GM21447 (cell line): ENCODE results near the gene GUCY1A2.

Experiments used
- ATAC-seq: cut with Tn5 transposase; IDR thresholded peaks from one replicate; pipeline ENCODE4 v1.9.1; 2021; ENCODE audit not compliant: unreplicated experiment

The GUCY1A2 gene

DNA sequence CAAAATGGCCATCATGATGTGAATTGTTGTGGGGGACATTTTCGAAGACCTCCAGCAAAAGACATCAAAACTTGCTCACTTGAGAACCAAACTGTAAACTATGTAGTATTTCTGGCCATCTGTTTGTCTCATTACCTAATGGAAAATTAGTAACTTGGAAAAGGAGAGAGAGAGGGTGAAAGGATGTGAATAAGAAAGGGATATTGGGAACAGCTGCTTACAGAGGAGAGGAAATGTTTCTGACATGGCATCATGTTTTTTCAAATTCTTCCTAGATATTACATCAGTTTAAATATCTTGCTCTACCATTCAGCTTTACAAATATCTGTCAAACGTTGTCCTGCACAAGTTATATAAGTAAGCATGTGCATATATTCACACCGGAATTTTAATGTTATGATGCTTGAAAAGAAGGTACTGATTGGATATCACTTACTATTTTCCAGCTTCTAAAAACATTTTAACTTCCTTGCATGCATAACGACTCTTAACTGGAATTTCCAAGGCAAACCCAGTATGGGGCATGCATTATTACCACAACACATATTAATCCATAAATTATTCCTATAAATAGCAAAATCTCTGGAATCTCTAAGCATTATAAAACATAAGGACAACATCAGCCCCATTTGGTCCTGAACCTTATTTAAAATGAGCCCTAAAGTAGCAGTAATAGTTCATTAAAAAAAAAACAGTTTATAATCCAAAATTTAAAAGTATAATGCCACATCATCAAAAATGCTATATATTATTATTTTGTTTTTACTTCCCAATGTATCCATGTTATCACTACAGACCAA, 20.0 kb downstream of the GUCY1A2 start:
- ATAC-seq = no peak

- ATAC-seq = no peak
Observed at GRCh38 chr11:106997227-106997626, 21.0 kb downstream of the GUCY1A2 start.

DNA sequence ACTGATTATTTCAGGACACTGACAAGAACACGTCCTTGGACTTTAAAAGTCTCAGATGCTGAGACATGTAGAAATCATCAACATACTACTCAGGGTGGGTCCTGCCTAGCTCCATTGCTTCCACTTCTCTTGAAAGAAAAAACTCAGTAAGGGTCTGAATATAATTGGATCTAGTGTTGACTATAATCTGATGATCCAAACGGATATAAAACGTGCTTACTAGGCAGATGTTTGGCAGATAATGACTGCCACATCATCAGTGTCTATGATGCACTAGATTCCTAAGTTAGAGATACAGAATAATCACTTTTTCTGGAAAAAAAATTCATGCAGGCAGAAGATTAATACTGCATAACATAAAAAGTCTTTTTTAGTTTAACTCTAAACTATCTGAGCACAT, 21.6 kb downstream of the GUCY1A2 start:
- ATAC-seq = no peak

GRCh38 chr11:106990331-106990730, 27.9 kb downstream of the GUCY1A2 start:
- ATAC-seq = no peak

- ATAC-seq = no peak
Observed at GRCh38 chr11:106989078-106989455, 29.2 kb downstream of the GUCY1A2 start.

DNA sequence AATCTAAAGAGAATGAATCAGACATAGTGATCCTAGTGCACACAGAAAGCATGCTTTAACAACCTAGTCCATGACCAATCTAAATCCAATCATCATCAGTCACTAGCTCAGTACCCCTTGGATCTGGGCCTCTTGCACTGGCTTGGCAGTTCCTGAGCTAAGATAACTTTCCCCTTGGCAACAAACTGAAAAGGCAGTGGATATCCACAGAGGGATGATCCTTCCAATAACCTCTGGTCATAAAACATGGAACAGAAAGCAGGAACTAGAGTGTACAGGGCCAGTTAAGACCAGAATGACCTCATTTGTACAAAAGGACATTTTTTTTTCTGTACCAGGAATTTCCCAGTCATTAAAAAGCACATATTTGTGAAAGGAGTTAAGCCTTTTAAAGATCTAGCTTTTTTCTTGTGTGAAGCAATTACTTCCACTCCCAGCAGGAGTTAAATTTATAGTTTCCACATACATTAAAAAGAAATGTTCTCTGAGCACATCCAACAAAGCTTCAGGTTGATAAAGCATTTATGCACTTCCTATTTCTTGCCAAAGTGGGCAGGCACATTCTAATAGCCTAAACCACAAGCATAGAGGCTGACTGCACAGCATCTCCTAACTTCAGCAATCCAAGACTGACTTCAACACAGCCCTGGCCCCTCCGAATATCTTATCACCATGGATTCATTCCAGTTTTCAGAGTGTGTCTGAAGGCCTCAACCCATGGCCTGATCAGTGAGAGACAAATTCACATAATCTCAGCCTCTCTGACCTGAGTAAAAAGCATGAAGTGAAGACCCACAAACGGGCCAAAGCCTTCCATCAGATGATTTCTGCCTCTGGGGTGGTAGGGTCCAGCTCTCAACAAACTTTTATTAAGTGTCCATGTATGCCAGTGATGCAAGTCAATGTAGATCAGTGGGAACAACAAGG, 29.9 kb downstream of the GUCY1A2 start:
- no peak for ATAC-seq

DNA sequence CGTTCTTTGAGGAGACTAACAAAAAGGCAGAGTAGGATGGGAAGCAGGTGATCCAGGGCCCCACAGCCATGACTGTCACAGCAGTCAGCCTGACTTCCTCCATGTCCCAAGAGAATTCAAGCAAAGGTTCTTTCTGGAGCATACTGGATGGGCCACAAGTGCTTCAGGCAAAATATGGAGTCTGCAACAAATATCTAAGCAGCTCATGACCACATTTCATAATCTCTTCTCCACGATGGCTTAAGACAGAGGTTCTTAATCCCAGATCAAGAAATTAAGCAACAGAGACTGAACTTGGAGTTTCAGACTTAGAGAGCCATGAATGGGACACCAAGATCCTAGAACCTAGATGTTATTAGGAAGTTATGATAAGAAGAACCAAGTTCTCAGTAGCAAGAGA, 31.6 kb downstream of the GUCY1A2 start:
- ATAC-seq = no peak

GRCh38 chr11:106986261-106986660, 32.0 kb downstream of the GUCY1A2 start:
- ATAC-seq = no peak

DNA sequence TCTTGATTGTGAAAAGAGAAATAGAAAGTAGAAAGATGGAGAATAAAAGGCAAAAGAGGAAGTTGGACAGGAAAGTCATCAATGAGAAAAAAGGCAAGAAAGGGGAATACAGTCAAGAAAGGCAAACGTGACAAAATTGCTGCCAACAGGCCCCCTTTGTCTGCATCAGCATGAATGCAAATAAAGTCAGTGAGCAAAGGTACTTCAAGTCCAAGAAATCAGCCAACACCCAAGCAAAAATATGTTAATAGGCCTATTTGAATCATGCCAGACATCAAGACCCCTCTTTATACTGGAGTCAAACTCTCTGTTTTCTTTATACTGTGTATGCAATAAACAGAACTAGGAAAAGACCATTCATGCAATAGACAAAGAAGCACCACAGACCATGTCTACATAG, 34.3 kb downstream of the GUCY1A2 start:
- no peak for ATAC-seq

DNA sequence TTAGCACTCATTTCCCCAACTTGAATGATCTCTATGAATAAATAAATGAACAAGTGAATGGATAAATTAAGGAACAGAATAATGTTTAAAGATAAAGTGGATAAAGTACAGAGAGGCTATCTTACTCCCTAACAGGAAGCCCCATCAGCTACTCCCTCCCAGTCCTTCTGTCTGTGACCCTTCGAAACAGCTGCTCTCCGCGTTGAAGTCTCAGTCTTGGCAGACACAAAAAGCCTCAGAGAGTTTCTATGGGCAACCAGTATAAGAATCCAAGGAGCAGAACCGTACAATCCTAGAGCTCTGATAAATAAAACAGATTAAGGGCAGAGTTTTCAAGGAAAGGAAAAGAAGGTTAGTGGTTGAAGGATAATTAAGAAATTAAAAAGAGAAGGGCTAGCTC, 35.0 kb downstream of the GUCY1A2 start:
- ATAC-seq = no peak

DNA sequence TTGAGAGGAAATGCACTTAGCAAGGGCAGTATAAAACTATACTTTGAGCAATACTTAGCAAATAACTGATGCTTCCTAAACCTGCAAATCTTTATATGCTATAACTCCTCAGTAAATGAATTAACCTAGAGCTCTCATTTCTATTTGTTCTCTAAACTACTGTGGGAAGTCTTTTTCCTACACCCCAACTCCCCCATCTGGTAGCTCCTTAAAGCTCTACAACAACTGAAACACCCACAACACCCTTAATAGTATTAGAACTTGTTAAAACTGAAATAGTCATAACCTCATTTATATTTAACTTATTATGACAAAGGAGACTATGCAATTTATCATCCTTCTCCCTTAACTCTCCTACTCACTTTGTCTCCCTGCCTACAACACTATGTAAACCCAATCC, 43.4 kb downstream of the GUCY1A2 start:
- ATAC-seq = no peak

DNA sequence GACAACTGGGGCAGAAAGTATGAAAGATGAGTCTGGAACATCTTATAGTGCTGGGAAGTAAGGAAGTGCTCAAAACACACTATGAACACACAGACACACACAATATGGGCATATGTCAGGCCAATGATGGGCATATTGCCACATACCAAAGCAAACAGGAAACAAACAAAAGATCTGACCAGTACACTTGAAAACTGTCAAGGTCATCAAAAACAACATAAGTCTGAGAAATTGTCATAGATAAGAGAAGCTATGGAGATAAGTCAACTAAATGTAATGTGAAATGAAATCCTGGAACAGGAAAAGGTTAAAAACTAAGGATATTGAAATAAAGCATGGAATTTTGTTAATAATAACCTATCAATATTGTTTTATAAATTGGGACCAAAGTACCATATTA, 46.4 kb downstream of the GUCY1A2 start:
- no peak for ATAC-seq

DNA sequence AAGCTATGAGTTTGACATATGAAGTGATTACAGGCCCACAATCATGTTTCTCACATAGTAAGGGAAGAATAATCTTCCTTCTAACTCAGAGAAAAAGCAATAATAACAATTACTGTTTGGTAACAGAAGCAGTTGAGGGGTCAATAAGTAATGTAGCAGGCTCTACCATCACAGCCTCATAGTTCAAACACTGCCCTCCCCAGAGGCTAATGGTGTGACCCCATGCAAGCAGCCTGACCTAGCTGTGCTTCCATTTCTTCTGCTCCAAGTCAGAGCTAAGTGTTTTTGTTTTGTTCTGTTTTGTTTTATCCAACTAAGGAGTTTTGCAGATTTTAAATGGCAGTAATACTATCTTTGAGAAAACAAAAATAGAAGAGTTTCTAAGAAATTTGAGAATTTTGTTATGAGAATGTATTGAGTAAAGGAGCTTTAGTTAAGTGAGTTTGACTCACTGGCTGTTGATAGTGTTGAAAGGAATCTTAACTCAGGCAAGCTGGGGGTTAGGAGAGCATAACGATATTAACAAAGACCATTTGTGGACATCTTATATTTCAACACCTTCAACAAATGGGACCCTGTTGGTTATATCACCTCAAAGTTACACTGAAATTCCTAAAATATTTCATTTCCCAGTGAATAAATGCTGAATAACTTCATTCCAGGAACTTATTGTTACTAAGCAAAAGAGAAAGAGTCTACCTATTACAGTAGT, 48.5 kb downstream of the GUCY1A2 start:
- ATAC-seq = no peak

- no peak for ATAC-seq
Observed at GRCh38 chr11:106962995-106963394, 55.3 kb downstream of the GUCY1A2 start.

GRCh38 chr11:106961518-106961917, 56.8 kb downstream of the GUCY1A2 start:
- no peak for ATAC-seq

- ATAC-seq = no peak
Observed at GRCh38 chr11:106961048-106961447, 57.2 kb downstream of the GUCY1A2 start.

GRCh38 chr11:106959800-106960199, 58.5 kb downstream of the GUCY1A2 start:
- no peak for ATAC-seq

DNA sequence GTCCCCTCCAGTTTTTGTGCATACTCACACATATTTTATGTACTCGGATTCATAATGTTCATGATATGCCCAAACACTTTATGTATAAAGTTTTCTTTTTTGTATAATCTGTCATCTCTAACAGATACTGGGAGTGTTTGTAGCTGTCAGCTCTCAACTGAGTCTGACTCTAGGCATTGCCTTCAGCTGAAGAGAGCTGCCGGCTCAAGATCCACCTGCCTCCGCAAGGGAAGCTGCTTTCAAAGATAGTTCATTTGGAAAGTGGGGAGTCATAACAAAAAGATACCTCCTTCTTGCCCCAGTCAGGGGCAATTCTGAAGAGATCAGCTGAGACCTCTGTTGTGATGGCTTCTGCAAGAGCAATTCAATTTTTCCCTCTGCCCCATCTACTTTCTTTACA, 58.9 kb downstream of the GUCY1A2 start:
- no peak for ATAC-seq

- no peak for ATAC-seq
Observed at GRCh38 chr11:106958517-106959248, 59.6 kb downstream of the GUCY1A2 start.

DNA sequence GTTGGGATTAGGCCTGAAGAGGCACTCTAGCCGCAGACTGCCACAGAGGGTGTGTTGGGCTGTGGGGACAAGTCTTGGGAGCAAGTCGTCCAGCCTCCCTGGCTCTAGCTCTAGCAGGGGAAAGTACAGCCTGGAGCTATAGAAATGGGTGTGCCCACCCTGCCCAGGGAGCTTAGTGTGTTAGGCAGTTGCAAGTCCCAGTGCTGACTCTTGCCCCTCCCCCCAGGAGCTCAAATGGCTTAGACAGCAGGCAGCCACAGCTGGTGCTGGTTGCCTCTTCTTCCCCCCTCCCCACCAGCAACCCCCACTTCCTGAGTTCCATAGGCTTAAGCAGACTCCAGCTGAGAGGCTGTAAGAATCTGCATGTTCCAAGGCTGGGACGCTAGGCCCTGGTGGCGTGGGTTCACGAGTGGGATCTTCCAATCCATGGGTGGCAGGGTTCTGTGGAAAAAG, 61.2 kb downstream of the GUCY1A2 start:
- ATAC-seq = no peak

- no peak for ATAC-seq
Observed at GRCh38 chr11:106950067-106950491, 68.2 kb downstream of the GUCY1A2 start.
